ENCODE results near the gene FAM174C.
"Not testable (repeated sequence)": the region's sequence is repeated elsewhere in the genome, so short reads cannot be mapped to it uniquely, and the experiment has no call there.

The FAM174C gene

GRCh38 chr19:1298235-1298634 is 22.9 kb downstream of the FAM174C start:
- DNase-seq (ENCODE audit: low spot score), result no peak
- in situ Hi-C loops (cut with MboI; ENCODE audit: low sequenced_read_pairs, unreplicated experiment), result no loop called here
- no peak for TF ChIP-seq CTCF (IDR thresholded peaks at IDR 0.05; ENCODE audit: borderline replicate concordance, control extremely low read depth, extremely low read depth, insufficient read depth, missing control alignments)

- in situ Hi-C loops (cut with MboI; ENCODE audit: low sequenced_read_pairs, unreplicated experiment), result no loop called here
- DNase-seq (ENCODE audit: low spot score), result no peak
- no peak for TF ChIP-seq CTCF (IDR thresholded peaks at IDR 0.05; ENCODE audit: borderline replicate concordance, control extremely low read depth, extremely low read depth, insufficient read depth, missing control alignments)
These were observed 24.5 kb downstream of the FAM174C start for GRCh38 chr19:1299801-1300200.

GRCh38 chr19:1300744-1301490 is 25.6 kb downstream of the FAM174C start:
- TF ChIP-seq CTCF (IDR thresholded peaks at IDR 0.05; ENCODE audit: borderline replicate concordance, control extremely low read depth, extremely low read depth, insufficient read depth, missing control alignments), result no peak
- no peak for DNase-seq (ENCODE audit: low spot score)
- in situ Hi-C loops (cut with MboI; ENCODE audit: low sequenced_read_pairs, unreplicated experiment), result no loop called here

GRCh38 chr19:1302533-1303239 is 27.4 kb downstream of the FAM174C start:
- in situ Hi-C loops (cut with MboI; ENCODE audit: low sequenced_read_pairs, unreplicated experiment), result no loop called here
- no peak for DNase-seq (ENCODE audit: low spot score)
- no peak for TF ChIP-seq CTCF (IDR thresholded peaks at IDR 0.05; ENCODE audit: borderline replicate concordance, control extremely low read depth, extremely low read depth, insufficient read depth, missing control alignments)

- DNase-seq (ENCODE audit: low spot score), result no peak
These were observed 29.0 kb downstream of the FAM174C start for GRCh38 chr19:1304197-1304924.

GRCh38 chr19:1305354-1305753 is 30.0 kb downstream of the FAM174C start:
- in situ Hi-C loops (cut with MboI; ENCODE audit: low sequenced_read_pairs, unreplicated experiment); DNase-seq (ENCODE audit: low spot score): not testable (repeated sequence)

More at GRCh38 chr19:1304197-1304924, 29.0 kb downstream of the FAM174C start:
- no peak for TF ChIP-seq CTCF (IDR thresholded peaks at IDR 0.05; ENCODE audit: borderline replicate concordance, control extremely low read depth, extremely low read depth, insufficient read depth, missing control alignments)
- in situ Hi-C loops (cut with MboI; ENCODE audit: low sequenced_read_pairs, unreplicated experiment), result no loop called here
